Breast epithelium (tissue), 4 donors: ENCODE results near the gene ELF5. TPM values are rescaled to one million over a fixed set of nuclear protein-coding genes. Genes with fewer than 3 reads are reported as not detected.

ENCODE experiments used
- DNase-seq, 2 donors: peaks; one replicate each; pipeline ENCODE4 v3.0.0-alpha.2; 2019; ENCODE audit warnings: low spot score in 2 of 2
- H3K27ac ChIP-seq, 2 donors: fragments of 200-600 bp; sonication (generic) in 1 of 2; one replicate each; pipeline ENCODE4 v1.5.1; 2016 to 2019; ENCODE audit warnings: mild to moderate bottlenecking in 1 of 2
- H3K27me3 ChIP-seq, 2 donors: fragments of 200-600 bp; sonication (generic) in 1 of 2; one replicate each; pipeline versions ENCODE4 v1.5.1 to v1.6.0; 2017 to 2019; ENCODE audit warnings: control low read depth in 1 of 2, mild to moderate bottlenecking in 1 of 2
- H3K36me3 ChIP-seq: fragments of 200-600 bp; one replicate; pipeline ENCODE4 v1.5.1; 2019
- H3K4me1 ChIP-seq, 2 donors: fragments of 200-600 bp; sonication (generic); one replicate each; pipeline ENCODE4 v1.5.1; 2016 to 2019; ENCODE audit warnings: control low read depth in 1 of 2
- H3K4me3 ChIP-seq, 3 donors: fragments of 200-600 bp; sonication (generic); 1 replicate in 2 of 3; 2 replicates in 1 of 3; pipeline ENCODE4 v1.5.1; 2016 to 2019; ENCODE audit warnings: mild to moderate bottlenecking in 3 of 3, moderate library complexity in 2 of 3
- H3K9me3 ChIP-seq, 2 donors: fragments of 200-600 bp; sonication (generic) in 1 of 2; one replicate each; pipeline ENCODE4 v1.5.1; 2016 to 2019; ENCODE audit warnings: control low read depth in 1 of 2
- POLR2A ChIP-seq: fragments of 450-650 bp; IDR thresholded peaks from one replicate; pipeline ENCODE4 v1.6.1; 2016; ENCODE audit warnings: antibody characterized with exemption, mild to moderate bottlenecking, moderate library complexity
- POLR2AphosphoS5 ChIP-seq, 3 donors: sonication (generic); formaldehyde crosslinking; IDR thresholded peaks; one replicate each; pipeline ENCODE4 v1.6.1; 2017; ENCODE audit warnings: antibody characterized with exemption in 3 of 3
- intact Hi-C: fragments of 100-400 bp; cut with DNase I; formaldehyde crosslinking; loops from one replicate; pipeline ENCODE4 v1.15.1; 2023; ENCODE audit warnings: low total_unique reads
- total RNA-seq, 3 donors: library from RNA; depleted of rRNA; stranded (reverse); fragments of >200 nt; gene quantifications; one replicate each; pipeline ENCODE4 v1.1.0, GENCODE V29; 2016
- TF ChIP-seq, protein P1 (sequence below), 3 donors: fragments of 450-650 bp; IDR thresholded peaks; one replicate each; pipeline ENCODE4 v1.5.1; 2016 to 2017; ENCODE audit warnings: antibody characterized with exemption in 3 of 3, mild to moderate bottlenecking in 3 of 3, moderate library complexity in 3 of 3

The ELF5 gene
- total RNA-seq, 3 donors from 2014 or later, result 18.7 to 32.5 TPM; not detected in 1

DNA sequence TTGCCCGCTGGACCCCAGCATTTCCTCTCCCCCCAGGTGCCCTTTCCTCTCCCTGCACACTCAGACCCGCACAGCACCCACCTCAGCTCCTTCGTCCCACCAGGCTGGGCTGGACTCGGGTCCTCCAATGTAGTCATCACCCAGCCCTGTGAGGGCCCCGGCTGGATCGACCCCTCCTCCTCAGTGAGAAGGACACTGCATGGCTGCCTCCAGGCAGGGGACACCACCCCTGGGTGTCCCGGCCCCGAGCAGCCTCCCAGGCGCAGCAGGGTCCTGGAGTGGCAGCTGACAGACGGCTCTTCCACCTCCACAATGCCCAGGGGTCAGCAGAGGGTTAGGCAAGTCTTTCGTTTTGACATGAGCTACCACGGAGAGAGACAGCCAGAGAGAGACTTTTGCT lies 11.1 kb upstream of the ELF5 start:
- Histone ChIP-seq H3K27ac (no peak overlapping the region), H3K4me3 (no peak overlapping the region), H3K36me3 (no peaks in the 10 kb centered on the region), H3K27me3 (no peaks in the 10 kb centered on the region), H3K4me1 (no peaks in the 10 kb centered on the region), H3K9me3 (no peaks in the 10 kb centered on the region)
- TF ChIP-seq, protein P1, sequence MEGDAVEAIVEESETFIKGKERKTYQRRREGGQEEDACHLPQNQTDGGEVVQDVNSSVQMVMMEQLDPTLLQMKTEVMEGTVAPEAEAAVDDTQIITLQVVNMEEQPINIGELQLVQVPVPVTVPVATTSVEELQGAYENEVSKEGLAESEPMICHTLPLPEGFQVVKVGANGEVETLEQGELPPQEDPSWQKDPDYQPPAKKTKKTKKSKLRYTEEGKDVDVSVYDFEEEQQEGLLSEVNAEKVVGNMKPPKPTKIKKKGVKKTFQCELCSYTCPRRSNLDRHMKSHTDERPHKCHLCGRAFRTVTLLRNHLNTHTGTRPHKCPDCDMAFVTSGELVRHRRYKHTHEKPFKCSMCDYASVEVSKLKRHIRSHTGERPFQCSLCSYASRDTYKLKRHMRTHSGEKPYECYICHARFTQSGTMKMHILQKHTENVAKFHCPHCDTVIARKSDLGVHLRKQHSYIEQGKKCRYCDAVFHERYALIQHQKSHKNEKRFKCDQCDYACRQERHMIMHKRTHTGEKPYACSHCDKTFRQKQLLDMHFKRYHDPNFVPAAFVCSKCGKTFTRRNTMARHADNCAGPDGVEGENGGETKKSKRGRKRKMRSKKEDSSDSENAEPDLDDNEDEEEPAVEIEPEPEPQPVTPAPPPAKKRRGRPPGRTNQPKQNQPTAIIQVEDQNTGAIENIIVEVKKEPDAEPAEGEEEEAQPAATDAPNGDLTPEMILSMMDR (IDR thresholded peaks at IDR 0.05), result no peak
- TF ChIP-seq POLR2A (no peak), POLR2AphosphoS5 (IDR thresholded peaks at IDR 0.05) (no peak)
- intact Hi-C loops, result no loop called here
- no peak for DNase-seq

DNA sequence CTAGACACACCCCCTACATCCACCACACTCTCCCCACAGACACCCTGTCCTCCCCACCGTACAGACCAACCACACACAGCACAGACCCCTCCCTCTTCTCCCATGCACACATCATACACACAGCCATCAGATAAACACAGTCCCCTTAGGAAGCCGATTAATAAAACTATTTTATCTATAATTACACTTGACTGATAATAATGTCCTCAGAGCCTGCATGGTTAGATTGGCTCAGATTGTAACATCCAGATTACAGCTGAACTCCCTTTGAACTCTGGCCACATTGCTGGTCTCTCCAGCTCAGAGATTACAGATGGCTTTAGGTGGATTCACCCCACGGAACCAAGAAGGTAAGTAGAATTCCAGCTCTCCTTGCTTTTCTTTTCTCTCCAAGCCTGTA lies 9.5 kb upstream of the ELF5 start:
- DNase-seq, result no peak
- no peak overlapping the region for H3K4me3 ChIP-seq
- H3K36me3 ChIP-seq, result no peaks in the 10 kb centered on the region
- TF ChIP-seq POLR2A (no peak), POLR2AphosphoS5 (IDR thresholded peaks at IDR 0.05) (no peak)
- TF ChIP-seq, protein P1 (IDR thresholded peaks at IDR 0.05), result no peak
- intact Hi-C loops, result no loop called here
- no peaks in the 10 kb centered on the region for H3K4me1 ChIP-seq
- no peak overlapping the region for H3K27ac ChIP-seq
- no peaks in the 10 kb centered on the region for H3K9me3 ChIP-seq
- H3K27me3 ChIP-seq, result no peaks in the 10 kb centered on the region

DNA sequence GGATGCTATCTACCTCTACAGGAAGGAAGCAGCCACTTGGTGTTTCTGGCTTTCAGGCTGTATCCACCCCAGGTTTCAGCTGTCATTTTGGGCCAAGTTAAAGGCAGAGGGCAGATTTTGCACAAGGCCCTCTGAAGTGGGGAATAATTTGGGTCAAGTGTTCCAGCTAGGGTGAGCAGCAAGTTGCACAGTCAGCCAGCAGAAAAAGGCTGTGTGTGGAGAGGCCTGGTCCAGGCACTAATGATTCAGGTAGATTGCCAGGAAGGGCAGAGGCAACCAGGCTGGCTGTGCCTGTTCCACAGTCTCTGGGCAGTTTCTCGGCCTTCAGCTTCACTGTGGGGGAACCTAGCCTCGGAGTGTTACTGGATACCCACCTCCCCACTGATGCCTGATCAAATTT lies 8.6 kb upstream of the ELF5 start:
- no peak for TF ChIP-seq POLR2A
- TF ChIP-seq, protein P1 (IDR thresholded peaks at IDR 0.05), result no peak
- no peak for TF ChIP-seq POLR2AphosphoS5 (IDR thresholded peaks at IDR 0.05)
- no peaks in the 10 kb centered on the region for H3K27me3 ChIP-seq
- no peak overlapping the region for H3K27ac ChIP-seq

DNA sequence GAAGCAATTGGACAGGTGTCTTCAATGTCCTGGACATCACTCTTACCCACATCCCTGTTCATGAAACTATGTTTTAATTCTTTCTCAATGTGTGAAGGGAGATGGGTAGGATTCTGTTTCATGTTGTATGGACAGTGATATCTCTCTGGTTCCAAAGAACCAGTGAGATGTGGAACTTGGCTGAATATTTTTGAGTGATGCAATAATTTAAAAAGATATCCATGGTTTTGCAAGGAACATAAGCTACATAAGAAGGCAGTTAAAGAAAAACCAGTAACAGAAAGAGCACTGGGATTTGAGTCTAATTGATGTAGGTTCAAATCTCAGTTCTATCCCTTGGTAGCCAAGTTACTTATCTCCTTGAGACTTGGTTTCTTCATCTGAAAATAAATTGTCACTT lies 7.7 kb upstream of the ELF5 start:
- intact Hi-C loops, result no loop called here
- no peak for TF ChIP-seq POLR2AphosphoS5 (IDR thresholded peaks at IDR 0.05)
- TF ChIP-seq, protein P1 (IDR thresholded peaks at IDR 0.05), result no peak
- no peak for TF ChIP-seq POLR2A
- no peak for DNase-seq

More for the DNA sequence above, 8.6 kb upstream of the ELF5 start:
- Histone ChIP-seq H3K9me3 (no peaks in the 10 kb centered on the region), H3K4me1 (no peaks in the 10 kb centered on the region), H3K4me3 (no peak overlapping the region), H3K36me3 (no peaks in the 10 kb centered on the region)
- intact Hi-C loops, result no loop called here
- no peak for DNase-seq

DNA sequence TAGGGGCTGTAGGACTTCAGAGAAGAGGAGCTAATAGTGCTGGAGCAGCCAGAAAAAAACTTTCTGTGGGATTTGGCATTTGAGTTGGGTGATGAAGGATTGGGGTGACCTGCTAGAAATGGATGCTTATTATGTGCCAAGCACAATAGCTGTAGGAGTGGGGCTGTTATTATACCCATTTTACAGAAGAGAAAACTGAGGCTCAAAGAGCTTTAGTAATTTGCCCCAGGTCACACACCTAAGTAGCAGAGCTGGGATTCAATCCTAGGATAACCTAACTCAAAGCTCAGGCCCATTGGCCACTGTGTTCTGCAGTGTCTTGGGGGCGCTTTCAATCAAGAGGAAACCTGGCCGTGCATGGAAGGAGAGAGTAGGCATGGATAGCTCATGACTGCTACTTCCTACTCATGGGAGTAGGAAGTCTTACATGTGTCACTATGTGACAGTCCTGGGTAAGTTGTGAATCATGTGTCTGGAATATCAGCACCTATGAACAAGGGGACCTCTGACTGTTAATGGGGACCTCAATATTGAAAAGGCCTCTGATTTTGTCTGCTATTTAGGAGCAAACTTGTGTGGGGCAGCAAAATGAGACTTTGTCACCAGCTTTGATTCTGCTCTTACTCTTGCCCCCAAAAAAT lies 6.1 kb upstream of the ELF5 start:
- intact Hi-C loops, result no loop called here
- Histone ChIP-seq H3K4me3 (no peak overlapping the region), H3K27ac (no peak overlapping the region), H3K4me1 (no peaks in the 10 kb centered on the region), H3K36me3 (no peaks in the 10 kb centered on the region), H3K9me3 (no peaks in the 10 kb centered on the region), H3K27me3 (no peaks in the 10 kb centered on the region)
- no peak for DNase-seq
- TF ChIP-seq POLR2AphosphoS5 (IDR thresholded peaks at IDR 0.05) (no peak), POLR2A (no peak)
- TF ChIP-seq, protein P1 (IDR thresholded peaks at IDR 0.05), result no peak

More for the DNA sequence above, 7.7 kb upstream of the ELF5 start:
- H3K4me1 ChIP-seq, result no peaks in the 10 kb centered on the region
- H3K27me3 ChIP-seq, result no peaks in the 10 kb centered on the region
- no peak overlapping the region for H3K4me3 ChIP-seq
- no peak overlapping the region for H3K27ac ChIP-seq
- H3K9me3 ChIP-seq, result no peaks in the 10 kb centered on the region
- H3K36me3 ChIP-seq, result no peaks in the 10 kb centered on the region
